HuH-7.5 (cell line): ENCODE measurements around the gene TMEM107.

Source experiments
- DNase-seq: peaks from one replicate; pipeline ENCODE4 v3.0.0; 2011; ENCODE audit warnings: low spot score

The TMEM107 gene

GRCh38 chr17:8150194-8151119 is 25.7 kb downstream of the TMEM107 start:
- no peak for DNase-seq

DNA sequence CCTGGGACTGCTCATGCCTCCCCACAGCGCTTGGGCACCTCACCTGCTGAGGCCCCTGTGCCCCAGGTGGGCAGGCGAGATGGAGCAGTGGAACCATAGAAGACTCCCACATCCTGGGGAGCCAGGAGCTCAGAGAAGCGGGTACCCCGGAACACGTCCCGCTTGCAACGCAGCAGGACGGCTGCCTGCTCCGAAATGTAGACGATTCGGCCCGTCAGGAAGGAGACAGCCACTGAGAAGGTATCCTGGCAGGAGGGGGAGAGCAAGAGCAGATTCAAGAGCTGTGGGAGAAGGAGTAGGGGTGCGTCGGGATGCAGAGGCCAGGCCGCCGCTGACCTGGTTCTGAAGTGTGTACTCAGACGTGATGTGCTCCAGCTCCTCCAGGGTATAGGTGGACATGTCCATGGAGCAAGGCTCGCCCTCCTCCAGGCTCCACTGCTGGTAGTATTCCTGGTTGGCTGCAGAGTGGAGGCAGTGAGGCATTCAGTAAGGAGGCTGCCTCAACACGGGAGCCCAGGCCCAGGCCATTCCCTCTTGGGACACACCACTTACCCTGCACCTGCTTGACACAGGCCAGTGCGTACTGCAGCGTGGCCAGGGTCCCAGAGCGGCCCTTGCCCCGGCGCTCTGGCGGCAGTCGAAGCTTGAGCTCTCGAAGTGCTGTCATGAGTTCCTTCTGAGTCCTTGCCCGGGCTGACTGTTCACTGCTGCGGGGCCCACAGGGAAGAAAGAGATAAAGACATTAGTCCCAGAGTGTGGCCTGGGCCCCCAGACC is 26.6 kb downstream of the TMEM107 start:
- no peak for DNase-seq

DNA sequence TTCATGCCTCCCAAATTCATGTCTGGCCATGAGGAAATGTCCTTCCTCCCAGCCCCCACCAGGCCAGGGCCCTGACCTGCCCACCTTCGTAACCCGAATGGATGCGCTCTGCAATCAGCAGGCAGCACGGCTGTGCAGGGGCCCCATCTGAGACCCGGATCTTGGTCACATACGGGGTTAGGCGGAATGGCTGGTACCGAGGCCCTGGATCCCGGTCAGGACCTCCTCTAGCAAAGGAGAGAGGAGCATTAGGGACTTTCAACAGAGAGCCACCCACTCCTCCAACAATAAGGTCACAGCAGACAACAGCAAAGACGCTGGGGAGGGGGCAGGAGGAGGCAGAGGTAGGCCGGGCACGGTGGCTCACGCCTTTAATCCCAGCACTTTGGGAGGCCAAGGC is 27.6 kb downstream of the TMEM107 start:
- DNase-seq = no peak

DNA sequence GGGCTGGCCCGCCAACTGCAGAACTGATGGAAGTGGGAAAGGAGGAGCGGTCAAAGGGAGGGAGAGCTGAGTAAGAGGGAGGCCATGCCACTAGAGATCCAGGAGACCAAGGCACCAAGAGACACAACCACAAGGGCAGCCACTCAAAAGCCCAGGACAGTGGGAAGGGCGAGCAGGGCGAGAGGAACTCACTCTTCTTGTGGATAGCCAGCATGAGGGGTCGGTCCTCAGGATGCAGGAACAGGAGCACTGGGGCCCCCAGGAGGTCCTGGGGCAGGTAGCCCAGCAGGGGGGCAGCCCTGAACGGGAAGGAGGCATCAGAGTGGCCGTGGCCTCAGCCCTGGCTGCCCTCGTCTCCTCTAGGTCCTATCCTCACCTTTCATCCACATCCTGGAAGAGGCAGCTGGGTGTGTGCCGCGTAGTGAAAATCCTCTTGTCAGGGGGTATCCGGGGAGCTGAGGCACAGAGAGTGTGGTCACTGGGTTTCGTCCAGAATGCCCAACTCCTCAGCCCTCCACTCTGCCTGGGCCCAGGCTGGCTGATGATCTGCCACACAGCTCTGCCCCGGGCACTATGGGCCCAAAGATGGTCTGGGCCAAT is 28.3 kb downstream of the TMEM107 start:
- no peak for DNase-seq

DNA sequence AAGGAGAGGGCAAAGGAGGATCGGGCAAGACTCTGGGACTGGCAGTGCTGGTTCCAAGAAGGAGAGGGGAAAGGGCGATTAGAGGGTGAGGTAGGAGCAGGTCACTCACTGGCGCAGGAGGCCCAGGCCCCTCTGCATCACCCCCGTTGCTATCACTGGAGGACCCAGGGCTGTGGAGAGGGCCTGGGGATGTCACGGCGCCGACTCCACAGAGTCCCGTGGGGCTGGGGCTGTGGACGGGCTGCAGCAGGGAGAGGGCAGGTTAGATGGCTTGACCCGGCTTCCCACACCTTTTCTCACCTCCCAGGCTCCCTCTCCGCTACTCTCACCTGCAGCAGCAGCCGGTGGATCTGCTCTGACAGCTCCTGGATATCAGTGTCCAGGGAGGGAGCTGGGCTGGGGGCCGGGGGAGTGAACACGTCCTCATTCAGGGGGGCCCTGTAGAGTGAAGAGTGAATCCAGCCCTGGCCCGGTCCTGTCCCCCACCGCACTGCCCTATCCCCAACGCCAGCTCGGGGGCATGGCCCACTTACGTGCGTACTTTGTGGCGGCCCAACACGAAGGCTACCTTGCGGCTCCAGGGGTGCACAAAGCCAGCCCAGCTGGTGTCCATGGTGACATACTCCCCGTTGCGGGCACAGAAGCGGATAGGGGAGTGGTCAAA is 28.9 kb downstream of the TMEM107 start:
- DNase-seq = no peak

DNA sequence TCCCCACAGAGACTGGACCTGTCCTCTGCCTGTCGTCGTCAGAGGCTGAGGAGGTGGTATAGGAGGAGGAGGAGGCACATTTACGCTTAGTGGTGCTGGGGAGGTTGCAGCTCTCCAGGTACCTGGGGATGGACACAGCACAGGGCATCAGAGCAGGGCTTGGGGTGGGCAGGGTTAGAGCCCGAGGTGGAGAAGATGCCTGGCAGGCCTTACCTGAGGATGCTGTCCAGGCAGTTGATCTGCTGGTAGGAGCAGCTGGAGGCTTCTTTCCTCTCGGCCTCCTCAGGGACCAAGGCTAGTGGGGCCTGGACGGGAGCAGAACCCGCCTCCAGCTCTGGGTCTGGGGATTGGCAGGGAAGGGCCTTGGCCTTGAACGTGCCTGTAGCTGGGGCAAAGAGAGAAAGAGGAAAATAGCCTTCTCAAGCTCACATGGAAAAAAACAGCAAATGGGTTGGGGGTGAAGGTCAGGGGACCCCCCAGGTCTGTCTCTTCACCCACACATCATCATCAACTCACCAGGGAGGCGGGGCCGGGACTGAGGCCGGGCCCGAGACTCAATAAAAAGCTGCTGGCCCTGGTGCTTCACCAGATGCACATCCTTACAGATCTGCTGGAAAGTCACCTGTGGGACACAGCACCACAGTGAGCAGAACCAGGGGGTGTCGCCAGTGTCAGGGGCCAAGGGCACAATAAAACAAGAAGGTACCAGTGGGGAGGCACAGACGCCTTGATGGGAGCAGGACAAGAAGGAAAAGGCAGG is 29.6 kb downstream of the TMEM107 start:
- DNase-seq = no peak

DNA sequence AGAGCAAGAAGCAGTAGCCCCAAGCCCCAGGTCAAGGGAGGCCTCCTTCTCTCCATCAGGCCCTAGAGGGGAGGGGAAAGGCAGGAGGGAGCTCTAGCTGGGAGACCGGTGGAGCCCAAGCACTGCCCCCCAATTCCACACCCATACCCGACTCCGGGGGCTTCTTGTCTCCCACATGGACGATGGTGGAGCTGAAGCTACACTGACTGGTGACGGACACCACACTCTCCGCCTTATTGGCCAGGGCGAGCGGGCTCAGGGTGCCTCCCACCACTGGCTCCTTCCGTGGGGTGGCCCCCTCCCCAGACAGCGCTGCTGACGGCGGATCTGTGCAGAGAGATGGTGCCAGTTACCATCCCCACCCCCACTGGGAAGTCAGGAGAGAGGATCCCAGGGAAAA is 30.4 kb downstream of the TMEM107 start:
- no peak for DNase-seq

DNA sequence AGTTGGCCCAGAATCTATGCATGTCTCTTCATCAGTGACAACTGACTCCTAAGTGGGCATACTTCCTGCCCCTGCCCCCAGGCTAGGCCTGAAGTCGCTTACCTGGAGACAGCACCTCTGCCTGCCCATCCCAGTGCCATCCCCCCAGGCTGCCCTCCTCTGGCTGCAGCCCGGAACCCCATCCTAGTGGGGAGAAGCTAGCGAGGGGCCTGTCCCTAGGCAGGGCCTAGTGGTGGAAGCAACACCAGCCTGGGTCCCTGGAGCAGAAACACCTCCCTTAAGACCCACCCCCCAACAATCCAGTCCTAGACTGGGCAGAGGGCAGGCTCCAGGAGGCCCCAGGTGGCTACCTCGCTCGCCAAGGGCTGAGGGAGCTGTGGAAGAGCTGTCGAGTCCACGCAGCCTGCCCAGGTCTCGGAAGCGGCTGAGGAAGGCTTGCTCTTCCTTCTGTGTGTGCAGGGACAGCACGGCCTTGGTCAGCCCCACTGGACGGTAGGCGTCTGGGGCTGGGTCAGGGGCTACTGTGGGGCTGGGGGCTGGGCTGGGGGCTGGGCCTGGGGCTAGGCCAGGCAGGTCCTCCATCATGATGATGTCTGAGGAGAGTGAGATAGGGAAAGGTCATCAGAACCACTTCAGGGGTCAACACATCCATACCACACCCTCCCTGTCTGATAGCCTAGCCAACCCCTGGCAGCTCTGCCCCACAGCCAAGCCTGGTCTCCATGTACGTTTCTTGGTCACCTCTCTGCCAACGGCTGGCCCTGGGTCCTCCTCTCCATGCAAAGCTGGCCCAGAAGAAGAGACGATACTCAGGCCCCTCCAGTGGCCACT is 31.6 kb downstream of the TMEM107 start:
- DNase-seq = no peak

GRCh38 chr17:8143581-8144400 is 32.4 kb downstream of the TMEM107 start:
- DNase-seq = no peak

GRCh38 chr17:8142887-8143580 is 33.1 kb downstream of the TMEM107 start:
- no peak for DNase-seq

DNA sequence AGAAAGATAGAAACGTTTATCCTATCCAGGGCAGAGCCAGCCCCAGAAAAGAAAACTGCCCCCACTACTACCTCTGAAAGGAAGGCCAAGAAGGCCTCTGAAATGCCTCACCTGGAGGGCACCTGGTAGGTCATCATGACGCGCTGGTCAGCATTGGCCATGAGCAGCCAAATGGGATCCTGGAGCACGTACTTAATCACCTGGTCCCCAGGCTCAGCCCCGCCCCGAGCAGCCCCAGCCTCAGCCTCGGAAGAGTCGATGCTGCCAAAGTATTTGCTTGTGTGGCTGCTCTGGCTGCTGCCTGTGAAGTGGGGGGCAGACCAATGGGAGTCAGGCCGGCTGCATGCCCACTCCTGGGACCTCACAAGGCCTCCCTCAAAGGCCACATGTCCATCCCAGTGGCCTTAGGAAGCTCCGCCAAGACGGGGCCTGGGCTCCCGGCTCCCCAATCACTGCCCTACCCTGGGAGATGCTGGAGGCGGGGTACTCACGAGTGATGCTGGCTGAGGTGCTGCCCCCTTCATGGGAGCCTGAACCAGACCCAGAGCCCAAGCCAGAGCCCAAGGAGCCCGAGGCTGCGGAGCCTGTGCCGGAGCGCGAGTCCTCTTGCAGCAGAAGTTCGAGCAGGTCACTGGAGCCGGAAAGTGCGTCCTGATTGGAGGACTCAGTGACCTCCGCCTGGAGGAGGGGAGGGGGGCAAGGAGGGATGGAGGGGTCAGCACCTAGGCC is 33.9 kb downstream of the TMEM107 start:
- no peak for DNase-seq

- no peak for DNase-seq
Observed at GRCh38 chr17:8141741-8142140, 34.4 kb downstream of the TMEM107 start.

DNA sequence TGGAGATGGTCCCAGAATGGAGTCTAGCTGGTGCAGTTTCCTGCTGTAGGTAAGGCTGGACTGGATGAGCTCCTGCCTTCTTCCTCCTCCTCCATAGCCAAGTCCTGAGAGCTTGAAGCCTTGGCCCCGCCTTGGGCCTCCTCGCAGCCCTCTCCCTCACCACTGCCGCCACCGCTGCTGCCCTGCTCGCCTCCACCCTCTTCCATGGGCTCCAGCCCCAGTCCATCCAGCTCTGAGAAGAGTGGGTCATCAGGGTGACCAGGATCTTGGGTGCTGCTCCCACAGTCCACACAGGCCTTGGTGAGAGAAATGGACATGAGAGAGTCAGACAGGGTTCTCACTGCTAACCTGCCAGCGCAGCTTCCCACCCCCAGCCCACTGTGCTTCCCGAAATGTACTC is 35.1 kb downstream of the TMEM107 start:
- DNase-seq = no peak

DNA sequence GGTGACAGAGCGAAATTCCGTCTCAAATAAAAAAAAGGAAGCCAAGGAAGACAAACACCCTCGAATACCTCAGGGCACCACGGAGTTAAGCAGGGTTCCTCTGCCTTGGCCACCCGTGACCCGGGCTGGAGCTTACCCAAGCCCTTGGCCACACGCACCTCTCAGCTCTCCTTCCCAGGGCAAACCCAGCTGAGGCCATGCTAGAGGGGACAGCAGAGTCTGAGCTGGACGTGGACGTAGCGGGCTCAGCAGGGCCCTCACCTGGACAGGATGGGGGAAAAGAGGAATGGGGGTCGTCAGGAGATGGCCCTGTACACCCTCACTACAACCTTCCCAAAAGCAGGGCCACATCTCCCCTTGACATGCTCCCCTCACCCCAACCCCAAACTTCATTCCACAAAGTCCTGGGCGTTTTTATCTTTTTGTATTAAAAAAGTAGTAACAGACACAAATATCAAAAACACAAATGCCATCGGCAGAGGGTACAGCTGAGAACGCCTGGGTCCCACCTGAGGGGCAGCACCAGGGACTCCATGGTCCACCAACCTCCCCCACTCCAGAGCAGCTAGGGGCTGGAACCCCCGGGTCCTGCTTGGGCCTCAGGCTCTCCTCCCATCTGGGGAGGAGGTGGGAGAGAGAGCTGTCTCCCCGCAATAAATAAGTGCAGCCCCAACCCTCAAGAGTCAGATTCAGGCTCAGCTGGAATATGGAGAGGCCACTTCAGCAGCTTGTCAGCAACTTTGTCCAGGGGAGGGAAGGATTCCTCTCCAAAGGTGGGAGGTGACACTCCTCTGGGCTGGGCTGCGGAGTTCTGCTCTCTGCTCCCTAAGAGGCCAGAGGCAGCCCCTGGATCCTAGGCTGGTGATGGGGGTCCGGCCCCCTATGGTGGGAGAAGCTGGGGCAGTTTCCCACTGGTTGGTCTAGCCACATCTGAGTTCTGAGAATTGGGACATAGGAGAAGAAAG is 35.8 kb downstream of the TMEM107 start:
- DNase-seq = no peak

GRCh38 chr17:8138672-8139371 is 37.4 kb downstream of the TMEM107 start:
- peak; percentile 82 for DNase-seq

- DNase-seq = no peak
Observed at GRCh38 chr17:8138374-8138671, 37.9 kb downstream of the TMEM107 start.
